ENCODE results near the gene ZNF222.

ZNF222 gene

DNA sequence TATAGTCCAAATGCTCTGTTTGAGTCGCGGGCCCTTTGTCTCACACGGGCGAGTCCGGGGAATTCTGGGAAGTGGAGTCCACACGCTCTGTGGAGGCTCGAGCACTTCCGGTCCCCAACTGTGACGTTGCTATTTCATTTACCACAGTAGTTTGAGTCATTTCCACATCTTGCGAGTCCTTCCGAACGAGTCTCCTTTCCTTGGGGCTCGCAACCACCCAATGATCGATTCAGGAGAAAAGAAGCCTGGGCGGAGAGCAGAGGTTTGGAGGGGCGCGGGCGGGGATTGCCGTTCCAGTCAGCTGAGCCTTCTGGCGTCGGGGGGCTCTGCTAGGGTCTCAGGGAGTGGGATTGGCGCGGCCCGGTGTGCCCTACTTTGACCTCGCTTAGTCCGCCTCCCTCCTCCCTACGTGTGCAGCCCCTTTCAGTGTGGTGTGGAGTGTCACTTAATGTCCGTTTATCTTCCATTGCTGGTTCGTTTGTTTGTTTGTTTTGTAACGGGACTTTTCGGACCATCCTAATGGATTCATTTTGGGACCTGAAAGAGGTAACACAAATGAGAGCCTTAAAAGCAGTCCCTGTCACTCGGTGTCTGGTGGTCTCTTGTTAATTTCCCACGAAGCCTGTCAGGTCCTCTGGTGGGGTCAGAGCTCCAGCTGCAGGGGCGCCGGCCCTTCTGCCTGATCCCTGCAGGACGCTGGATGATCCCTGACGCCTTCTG, at the start of gene ZNF222:
Gene ZNF222 (plus strand): TSS at position 163 of the 720 bp plus-strand sequence. CDS start 58 bp downstream, at position 221.
- DNase-seq: peak; percentile 83

GRCh38 chr19:43976732-43977131, 48.4 kb upstream of the ZNF222 start:
- DNase-seq: no peak

DNA sequence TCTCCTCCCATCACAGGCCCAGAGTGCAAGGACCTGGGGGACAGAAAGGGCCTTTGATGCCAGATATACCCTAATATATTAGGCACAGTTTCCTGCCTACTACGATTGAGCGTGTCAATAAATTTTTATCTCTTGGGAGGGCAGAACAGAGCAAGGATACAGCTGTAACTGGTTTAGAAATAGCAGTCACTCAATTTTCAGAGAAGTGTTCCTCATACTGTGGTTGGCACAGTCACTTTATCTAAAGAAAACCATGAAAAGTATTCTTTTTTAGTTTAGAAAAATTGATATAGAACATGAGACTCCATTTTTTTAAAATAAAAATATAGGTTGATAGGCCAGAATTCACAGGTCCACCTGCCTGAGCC, 41.7 kb upstream of the ZNF222 start:
- no peak for DNase-seq

GRCh38 chr19:43983912-43984686, 41.1 kb upstream of the ZNF222 start, which contains the start of gene ZNF155:
Gene ZNF155 (plus strand): TSS chr19:43984188. CDS start chr19:43988544, 4,356 bp downstream.
- peak; percentile 98 for DNase-seq

- no peak for DNase-seq
Observed at GRCh38 chr19:43984687-43985000, 40.5 kb upstream of the ZNF222 start.

- DNase-seq: no peak
Observed at GRCh38 chr19:43997631-43998290, 27.4 kb upstream of the ZNF222 start.

- DNase-seq: no peak
Observed at GRCh38 chr19:44002212-44002565, 23.0 kb upstream of the ZNF222 start.

DNA sequence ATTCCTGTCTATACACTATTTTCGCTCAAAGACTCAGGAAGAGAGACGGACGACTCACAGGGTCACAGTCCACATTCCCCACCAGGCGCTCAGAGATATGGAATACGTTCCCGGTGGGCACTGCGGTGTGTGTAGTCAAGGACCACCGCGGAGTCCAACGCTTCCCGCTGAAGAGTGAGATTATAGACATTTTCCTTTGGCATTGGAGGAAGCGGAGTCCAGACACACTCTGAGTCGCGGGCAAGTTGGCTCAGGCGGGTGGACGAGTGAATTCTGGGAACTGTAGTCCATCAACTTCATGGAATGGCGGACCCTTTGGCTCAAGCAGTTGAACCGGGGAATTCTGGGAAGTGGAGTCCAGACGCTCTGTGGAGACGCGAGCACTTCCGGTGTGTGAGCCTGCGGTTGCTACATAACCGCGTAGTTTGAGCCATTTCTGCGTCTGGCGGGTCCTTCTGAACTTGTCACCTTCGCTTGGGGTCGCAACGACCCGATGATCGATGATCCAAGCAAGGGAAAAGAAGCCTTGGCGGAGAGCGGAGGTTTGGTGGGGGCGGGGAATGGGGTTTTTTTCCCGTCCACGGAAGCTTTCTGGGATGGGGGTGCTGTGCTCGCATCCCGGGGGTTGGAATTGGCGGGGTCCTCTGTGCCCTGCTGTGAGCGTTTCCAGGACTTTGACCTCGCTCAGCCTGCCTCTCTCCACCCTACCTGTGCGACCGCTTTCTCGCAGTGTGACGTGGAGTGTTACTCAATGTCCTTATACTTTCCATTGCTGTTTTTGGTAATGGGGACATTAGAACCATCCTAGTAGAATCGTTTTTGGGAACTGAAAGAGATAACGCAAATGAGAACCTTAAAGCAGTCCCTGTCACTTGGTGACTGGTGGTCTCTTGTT, 22.4 kb upstream of the ZNF222 start, which contains the start of gene ZNF230:
Gene ZNF230 (plus strand): TSS at position 392 of the 895 bp plus-strand sequence. CDS start 4,122 bp downstream, outside the sequence.
- peak; percentile 94 for DNase-seq

- no peak for DNase-seq
Observed at GRCh38 chr19:44003461-44004009, 21.6 kb upstream of the ZNF222 start.

DNA sequence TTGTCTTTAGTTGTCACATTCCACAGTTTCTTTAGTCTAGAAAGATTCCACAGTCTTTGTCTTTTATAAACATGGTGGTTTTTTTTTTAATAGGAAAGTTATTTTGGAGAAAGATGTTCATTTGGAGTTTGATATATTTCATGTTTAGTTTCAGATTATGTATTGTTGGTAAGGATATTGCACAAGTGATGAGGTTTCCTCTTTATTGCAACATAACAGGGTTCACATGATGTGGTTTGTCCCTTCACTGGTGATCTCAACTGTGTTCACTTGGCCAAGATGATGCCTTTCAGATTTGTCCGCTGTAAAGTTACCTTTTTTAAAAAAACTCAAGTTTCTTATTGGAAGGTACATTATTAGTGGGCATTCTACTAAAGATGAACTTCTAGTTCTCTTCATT, 19.2 kb upstream of the ZNF222 start:
- no peak for DNase-seq

GRCh38 chr19:44007473-44007872, 17.7 kb upstream of the ZNF222 start:
- no peak for DNase-seq

GRCh38 chr19:44010468-44010867, 14.7 kb upstream of the ZNF222 start:
- DNase-seq: no peak

- DNase-seq: no peak
Observed at GRCh38 chr19:44019498-44019897, 5.7 kb upstream of the ZNF222 start.

GRCh38 chr19:44021221-44021620, 4.0 kb upstream of the ZNF222 start:
- DNase-seq: no peak

- no peak for DNase-seq
Observed at GRCh38 chr19:44024900-44025216, 321 bp upstream of the ZNF222 start.

- DNase-seq: no peak
Observed at GRCh38 chr19:44026622-44027021, 1.4 kb downstream of the ZNF222 start.

- DNase-seq: no peak
Observed at GRCh38 chr19:44032001-44032610, 6.9 kb downstream of the ZNF222 start.

DNA sequence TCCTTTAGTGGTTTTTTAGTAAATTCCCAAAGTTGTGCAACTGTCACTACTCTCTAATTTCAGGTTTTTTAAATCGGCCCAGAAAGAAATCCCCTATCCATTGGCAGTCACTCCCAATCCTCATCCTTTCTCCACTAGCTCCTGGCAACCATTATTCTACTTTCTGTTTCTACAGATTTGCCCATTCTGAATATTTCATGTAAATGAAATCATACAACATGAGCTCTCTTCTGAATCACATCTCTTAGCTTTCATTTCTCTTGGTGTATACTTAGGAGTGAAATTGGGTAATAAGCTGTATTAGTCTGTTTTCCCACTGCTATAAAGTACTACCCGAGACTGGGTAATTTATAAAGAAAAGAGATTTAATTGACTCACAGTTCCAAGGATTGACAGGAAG, 17.0 kb downstream of the ZNF222 start:
- DNase-seq: no peak

DNA sequence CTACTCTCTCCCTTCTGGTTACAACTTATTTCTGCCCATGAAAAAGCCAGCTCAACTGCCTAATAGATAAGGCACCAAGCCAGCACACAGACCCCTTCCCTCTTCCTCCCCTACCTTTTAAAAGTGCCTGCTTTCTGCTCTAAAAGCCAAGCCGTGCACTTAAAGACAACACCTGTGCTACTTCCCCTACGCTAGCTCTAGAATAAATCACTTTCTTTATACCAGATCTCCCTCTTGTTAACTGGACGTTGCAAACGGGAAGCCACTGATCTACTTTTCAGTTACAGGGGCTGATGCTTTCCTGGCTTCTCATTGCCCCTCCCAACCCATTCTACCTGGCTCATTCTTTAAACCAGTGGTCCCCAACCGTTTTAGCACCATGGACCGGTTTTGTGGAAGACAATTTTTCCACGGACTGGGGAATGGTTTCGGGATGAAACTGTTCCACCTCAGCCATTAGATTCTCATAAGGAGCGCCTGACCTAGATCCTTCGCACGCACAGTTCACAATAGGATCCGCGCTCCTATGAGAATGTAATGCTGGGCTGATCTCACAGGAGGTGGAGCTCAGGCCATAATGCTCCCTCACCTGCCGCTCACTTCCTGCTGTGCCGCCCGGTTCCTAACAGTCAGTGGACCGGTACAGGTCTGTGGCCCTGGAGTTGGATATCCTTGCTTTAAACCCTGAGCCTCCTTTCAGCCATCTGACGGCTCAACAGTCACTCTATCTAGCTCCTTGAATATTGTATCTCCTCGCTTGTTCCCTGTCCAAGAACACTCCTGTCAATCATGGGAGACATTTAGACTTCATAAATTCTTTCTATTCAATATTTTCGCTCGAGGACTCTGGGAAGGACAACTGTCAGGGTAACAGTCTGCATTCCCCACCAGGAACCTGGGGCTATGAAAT, 25.8 kb downstream of the ZNF222 start:
- peak; percentile 48 for DNase-seq

DNA sequence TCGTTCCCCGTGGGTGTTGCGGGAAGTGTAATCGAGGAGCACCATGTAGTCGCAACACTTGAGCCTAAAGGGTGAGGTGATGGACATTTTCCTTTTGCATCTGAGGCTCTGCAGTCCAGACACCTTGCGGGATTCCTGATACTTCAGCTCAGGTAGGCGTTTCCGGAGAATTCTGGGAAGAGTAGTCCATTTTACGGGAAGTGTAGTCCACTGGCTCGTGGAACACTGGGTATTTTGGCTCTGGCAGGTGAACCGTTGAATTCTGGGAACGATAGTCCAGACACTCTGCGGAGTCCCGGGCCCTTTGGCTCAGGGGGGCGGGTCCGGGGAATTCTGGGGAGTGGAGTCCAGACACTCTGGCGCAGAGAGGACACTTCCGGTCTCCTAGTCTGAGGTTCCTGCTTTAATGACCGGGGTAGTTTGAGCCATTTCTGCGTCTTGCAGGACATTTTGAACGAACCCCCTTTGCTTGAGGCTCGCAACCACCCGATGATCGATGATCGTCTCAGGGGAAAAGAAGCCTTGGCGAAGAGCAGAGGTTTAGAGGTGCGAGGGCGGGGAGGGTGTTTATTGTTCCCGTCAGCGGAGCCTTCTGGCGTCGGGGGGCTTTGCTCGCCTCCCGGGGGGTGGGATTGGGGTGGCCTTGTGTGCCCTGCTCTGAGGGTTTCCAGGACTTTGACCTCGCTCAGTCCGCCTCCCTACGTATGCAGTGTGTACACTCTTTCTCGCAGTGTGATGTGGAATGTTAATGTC, 26.6 kb downstream of the ZNF222 start, which contains the start of gene ZNF223:
Gene ZNF223 (plus strand): TSS at position 387 of the 753 bp plus-strand sequence. CDS start 3,141 bp downstream, outside the sequence.
- peak; percentile 87 for DNase-seq
